ENCODE measurements around the gene FNIP1. TPM values are rescaled to one million over a fixed set of nuclear protein-coding genes. Genes with fewer than 3 reads are reported as not detected.

Gene FNIP1
- total RNA-seq, 1 experiment from 2014 or later, result 16.4 TPM

- TF ChIP-seq REST (IDR thresholded peaks at IDR 0.05; ENCODE audit: low read depth) (no peak), POLR2A (IDR thresholded peaks at IDR 0.05; ENCODE audit: borderline replicate concordance, extremely low read depth, insufficient read depth, insufficient read length) (no peak), ZBTB33 (IDR thresholded peaks at IDR 0.05; ENCODE audit: extremely low read depth, insufficient replicate concordance, low read length) (no peak), CBX3 (IDR thresholded peaks at IDR 0.05; ENCODE audit: low read depth) (no peak), TCF7L2 (IDR thresholded peaks at IDR 0.05; ENCODE audit: borderline replicate concordance, extremely low read depth, insufficient read depth, insufficient read length) (no peak)
Measured at GRCh38 chr5:131661933-131662332, 134.9 kb downstream of the FNIP1 start (continued).

GRCh38 chr5:131659841-131660240 is 137.0 kb downstream of the FNIP1 start:
- Histone ChIP-seq H3K36me3 (ENCODE audit: control insufficient read depth in 1 of 2, insufficient read depth in 2 of 2, low read length in 2 of 2) (no peaks in the 10 kb centered on the region), H3K27me3 (ENCODE audit: insufficient read depth, low read length) (no peaks in the 10 kb centered on the region), H3K4me3 (replicated peaks in 1 of 2; ENCODE audit: low read depth in 1 of 2, low read length in 2 of 2) (no peak overlapping the region), H3K4me2 (ENCODE audit: low read length) (no peak overlapping the region), H3K9me2 (ENCODE audit: insufficient read depth) (no peaks in the 10 kb centered on the region), H3K4me1 (ENCODE audit: control insufficient read depth in 1 of 2, insufficient read depth in 2 of 2, low read length in 2 of 2) (no peaks in the 10 kb centered on the region), H3K27ac (ENCODE audit: low read depth, low read length) (no peak overlapping the region), H2AFZ (ENCODE audit: low read depth, low read length, poor library complexity, severe bottlenecking) (no peak overlapping the region), H3K9ac (ENCODE audit: low read length) (no peak overlapping the region), H3K79me2 (ENCODE audit: insufficient read depth, low read length) (no peaks in the 10 kb centered on the region), H4K20me1 (ENCODE audit: insufficient read depth) (no peaks in the 10 kb centered on the region), H3K9me3 (ENCODE audit: control insufficient read depth in 1 of 2, insufficient read depth in 1 of 2, low read depth in 1 of 2, low read length in 2 of 2) (no peaks in the 10 kb centered on the region)
- ATAC-seq (no peak), DNase-seq (ENCODE audit: low read depth, low spot score) (no peak)
- BruUV-seq (replicated peaks), result no TSS peak
- RAD21 ChIA-PET (ENCODE audit: low non-redundant PET in 1 of 2, low total read pairs in 2 of 2, uncharacterized antibody in 2 of 2, unreplicated experiment in 2 of 2), result no interaction called here
- intact Hi-C loops (cut with micrococcal nuclease), result no loop called here
- CTCF ChIA-PET, result no interaction called here
- TF ChIP-seq EGR1 (IDR thresholded peaks at IDR 0.05; ENCODE audit: low read depth), result no peak
- no peak for TF ChIP-seq SP1 (IDR thresholded peaks at IDR 0.05; ENCODE audit: low read depth)
- no peak for TF ChIP-seq EZH2phosphoT487 (IDR thresholded peaks at IDR 0.05; ENCODE audit: borderline replicate concordance)
- no peak for TF ChIP-seq POLR2AphosphoS5 (IDR thresholded peaks at IDR 0.05; ENCODE audit: low read depth, low read length)
- no peak for TF ChIP-seq JUND (IDR thresholded peaks at IDR 0.05)
- TF ChIP-seq SRF (IDR thresholded peaks at IDR 0.05; ENCODE audit: low read depth), result no peak
- TF ChIP-seq ATF3 (IDR thresholded peaks at IDR 0.05), result no peak
- no peak for TF ChIP-seq TCF7L2 (IDR thresholded peaks at IDR 0.05; ENCODE audit: borderline replicate concordance, extremely low read depth, insufficient read depth, insufficient read length)
- no peak for TF ChIP-seq FOSL1 (IDR thresholded peaks at IDR 0.05; ENCODE audit: low read depth)
- TF ChIP-seq REST (IDR thresholded peaks at IDR 0.05; ENCODE audit: low read depth), result no peak
- no peak for TF ChIP-seq RAD21 (IDR thresholded peaks at IDR 0.05; ENCODE audit: low read depth)
- no peak for TF ChIP-seq SIN3A (IDR thresholded peaks at IDR 0.05; ENCODE audit: low read depth)
- no peak for TF ChIP-seq ELF1 (IDR thresholded peaks at IDR 0.05; ENCODE audit: borderline replicate concordance, low read depth)
- no peak for TF ChIP-seq ZFX (IDR thresholded peaks at IDR 0.05)
- TF ChIP-seq ZNF274 (IDR thresholded peaks at IDR 0.05; ENCODE audit: low read depth, low read length), result no peak
- POLR2A ChIA-PET, result no interaction called here

Measured in HCT116 (cell line).